Left lung (tissue), 10 donors: ENCODE data around the gene SEC14L1. TPM values are rescaled to one million over a fixed set of nuclear protein-coding genes. Genes with fewer than 3 reads are reported as not detected.

Source experiments
- ATAC-seq: fragments of 200-7000 bp; cut with Tn5 transposase; one replicate; pipeline ENCODE4 v1.9.1; 2020; ENCODE audit warnings: moderate library complexity
- DNase-seq, 4 donors: peaks; one replicate each; pipeline ENCODE4 v3.0.0-alpha.2; 2013 to 2020
- H3K27ac ChIP-seq, 2 donors: fragments of 200-600 bp; sonication (generic) in 1 of 2; one replicate each; pipeline versions ENCODE4 v1.5.0 to v1.8.0; 2020 to 2021
- H3K27me3 ChIP-seq, 2 donors: fragments of 200-600 bp; sonication (generic) in 1 of 2; one replicate each; pipeline versions ENCODE4 v1.5.0 to v1.8.0; 2020 to 2021
- H3K36me3 ChIP-seq, 2 donors: fragments of 200-600 bp; sonication (generic) in 1 of 2; one replicate each; pipeline versions ENCODE4 v1.5.0 to v1.8.0; 2020 to 2021
- H3K4me1 ChIP-seq, 2 donors: fragments of 200-600 bp; one replicate each; pipeline ENCODE4 v1.8.0; 2021
- H3K4me3 ChIP-seq, 2 donors: fragments of 200-600 bp; sonication (generic) in 1 of 2; one replicate each; pipeline versions ENCODE4 v1.5.0 to v1.8.0; 2020 to 2021; ENCODE audit warnings: mild to moderate bottlenecking in 1 of 2
- H3K9me3 ChIP-seq, 2 donors: fragments of 200-600 bp; sonication (generic) in 1 of 2; one replicate each; pipeline versions ENCODE4 v1.5.0 to v1.8.0; 2020 to 2021
- CTCF ChIP-seq, 2 donors: fragments of 200-600 bp; sonication (generic) in 1 of 2; IDR thresholded peaks; one replicate each; pipeline versions ENCODE4 v1.5.0 to v1.8.0; 2021; ENCODE audit warnings: antibody characterized with exemption in 2 of 2
- intact Hi-C, 2 donors: fragments of 100-400 bp; cut with DNase I; formaldehyde crosslinking; loops; one replicate each; pipeline versions ENCODE4 v1.11.2 to v1.14.2; 2022
- polyA plus RNA-seq, 6 donors: library from polyadenylated mRNA; unstranded; fragments of 120-200 nt; gene quantifications; one replicate each; pipeline ENCODE4 v1.2.1, GENCODE V29; 2013; ENCODE audit not compliant: insufficient read length in 6 of 6
- total RNA-seq, 2 donors: library from RNA; stranded (reverse); fragmentation: NEBNext Ultra II Directional; extraction: Animal tissue kit (Norgen Biotek cat#: 25700); gene quantifications; one replicate each; pipeline ENCODE4 v1.2.1, GENCODE V29; 2021
- donor health status: DM: no; HTN: yes; CAD: no.
- donor health status: DM: no; HTN: no; CAD: no.

Gene SEC14L1
- total and polyA plus RNA-seq, 8 donors: 79.0 to 151 (median 84.5) TPM

DNA sequence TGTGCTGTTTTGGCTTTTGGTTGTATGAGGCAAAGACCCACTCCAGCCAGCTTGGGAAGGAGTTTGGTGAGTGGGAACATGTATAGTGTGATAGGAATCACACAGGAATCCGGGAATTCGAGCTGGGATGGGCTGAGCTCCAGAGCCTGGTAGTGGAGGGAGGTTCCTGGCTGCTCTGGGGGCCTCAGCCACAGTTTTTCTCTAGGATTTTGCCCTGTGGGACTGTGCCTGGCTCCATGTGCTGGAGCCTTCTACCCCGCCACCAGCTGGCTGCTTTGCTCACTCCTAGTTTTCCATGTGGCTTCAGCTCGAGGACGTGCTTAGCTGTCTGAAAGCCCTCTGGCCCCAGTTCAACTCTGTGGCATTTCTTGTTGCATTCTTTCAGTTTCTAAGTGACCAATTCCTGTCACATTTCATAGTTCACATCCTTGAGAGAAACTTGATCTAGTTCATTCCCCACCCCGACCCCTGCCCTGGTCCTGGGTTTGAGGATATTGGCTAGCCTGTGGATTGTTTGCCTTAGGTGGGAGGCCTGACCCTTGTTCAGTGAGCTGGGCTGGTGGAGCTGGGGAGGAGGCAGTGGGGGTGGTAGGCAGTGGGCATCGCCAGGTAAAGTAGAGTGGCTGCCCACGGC, 5.0 kb downstream of the SEC14L1 start:
- Histone ChIP-seq H3K4me3 (peak overlapping the region; percentile 8 to 78), H3K27me3 (no peaks in the 10 kb centered on the region), H3K36me3 (peaks cover 0 to 60% of the 10 kb centered on the region in 2 donors)

DNA sequence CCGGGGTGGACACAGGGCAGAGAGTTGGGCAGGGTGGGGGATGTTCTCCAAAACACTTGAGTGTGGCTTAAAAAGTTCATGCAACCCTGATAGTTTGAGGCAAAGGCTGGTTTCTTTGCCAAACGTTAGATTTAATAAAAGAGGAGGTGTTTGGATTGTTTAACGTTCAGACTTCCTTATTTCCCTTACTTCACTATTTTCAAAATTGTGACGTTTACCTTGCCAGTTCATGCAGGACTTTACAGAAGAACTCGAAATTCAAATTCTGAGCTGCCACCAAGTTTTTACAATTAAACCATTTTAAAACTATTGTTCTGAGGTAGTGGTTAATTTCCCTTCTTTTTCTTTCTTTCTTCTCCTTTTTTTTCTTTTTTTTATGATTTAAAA, 5.5 kb downstream of the SEC14L1 start:
- no peak for DNase-seq
- Histone ChIP-seq H3K4me3 (peak overlapping the region; percentile 8 to 78), H3K36me3 (peaks cover 0 to 64% of the 10 kb centered on the region in 2 donors), H3K9me3 (no peaks in the 10 kb centered on the region), H3K27ac (peak overlapping the region; percentile 82 to 88), H3K4me1 (peaks cover 22 to 95% of the 10 kb centered on the region in 2 donors), H3K27me3 (no peaks in the 10 kb centered on the region)
- no peak for TF ChIP-seq CTCF (IDR thresholded peaks at IDR 0.05)
- ATAC-seq: no peak
- intact Hi-C loops: loop anchor here (10.0 kb wide), 2 partner anchors 51 to 59 kb away; no protein-coding TSS in a partner anchor

More for the DNA sequence above, 5.0 kb downstream of the SEC14L1 start:
- peak overlapping the region; percentile 82 to 88 for H3K27ac ChIP-seq
- intact Hi-C loops: loop anchor here (10.0 kb wide), 2 partner anchors 51 to 59 kb away; no protein-coding TSS in a partner anchor
- no peaks in the 10 kb centered on the region for H3K9me3 ChIP-seq
- peaks cover 22 to 90% of the 10 kb centered on the region in 2 donors for H3K4me1 ChIP-seq
- ATAC-seq (peak; percentile 72), DNase-seq (peak in 3 of 4 donors; percentile 72 to 88 (median 82))
- no peak for TF ChIP-seq CTCF (IDR thresholded peaks at IDR 0.05)

- intact Hi-C loops: loop anchor here (10.0 kb wide), 2 partner anchors 52 to 58 kb away; no protein-coding TSS in a partner anchor
- ATAC-seq (peak; percentile 78), DNase-seq (peak in 2 of 4 donors; percentile 71 to 85)
- Histone ChIP-seq H3K36me3 (peaks cover 0 to 71% of the 10 kb centered on the region in 2 donors), H3K9me3 (no peaks in the 10 kb centered on the region), H3K4me3 (peak overlapping the region in 1 of 2 donors; percentile 78), H3K4me1 (peaks cover 25 to 96% of the 10 kb centered on the region in 2 donors), H3K27me3 (no peaks in the 10 kb centered on the region), H3K27ac (peak overlapping the region; percentile 82 to 88)
- no peak for TF ChIP-seq CTCF (IDR thresholded peaks at IDR 0.05)
Observed at GRCh38 chr17:77146882-77147281, 6.1 kb downstream of the SEC14L1 start.

GRCh38 chr17:77147357-77147801, 6.6 kb downstream of the SEC14L1 start:
- Histone ChIP-seq H3K9me3 (no peaks in the 10 kb centered on the region), H3K4me3 (peak overlapping the region in 1 of 2 donors; percentile 78), H3K4me1 (peaks cover 25 to 95% of the 10 kb centered on the region in 2 donors), H3K27ac (peak overlapping the region; percentile 82 to 88), H3K27me3 (no peaks in the 10 kb centered on the region), H3K36me3 (peaks cover 0 to 72% of the 10 kb centered on the region in 2 donors)
- TF ChIP-seq CTCF (IDR thresholded peaks at IDR 0.05): no peak
- ATAC-seq: peak; percentile 67
- no peak for DNase-seq
- intact Hi-C loops: loop anchor here (10.0 kb wide), 2 partner anchors 53 to 57 kb away; no protein-coding TSS in a partner anchor
